ENCODE data around the gene KIF13A. TPM values are rescaled to one million over a fixed set of nuclear protein-coding genes. Genes with fewer than 3 reads are reported as not detected.

The KIF13A gene
- total and polyA plus RNA-seq, 2 donors from 2014 or later = 12.6 to 35.9 TPM

GRCh38 chr6:17842014-17842776, 145.2 kb downstream of the KIF13A start:
- FAIRE-seq (no peak), DNase-seq (no peak)
- H3K27ac ChIP-seq (ENCODE audit: low read depth in 2 of 2, low read length in 2 of 2) = no peak overlapping the region
- intact Hi-C loops (cut with DNase I) = no loop called here
- no peaks in the 10 kb centered on the region for H3K9me3 ChIP-seq (ENCODE audit: control insufficient read depth in 2 of 3, insufficient read depth in 1 of 3, low read length in 3 of 3)
- TF ChIP-seq CTCF (IDR thresholded peaks at IDR 0.05; ENCODE audit: borderline replicate concordance, extremely low read depth, insufficient read depth) = no peak
- H3K4me1 ChIP-seq (ENCODE audit: control insufficient read depth in 2 of 3, insufficient read depth in 2 of 3, low read depth in 1 of 3, low read length in 3 of 3) = no peaks in the 10 kb centered on the region
- H3K4me3 ChIP-seq (ENCODE audit: low read length in 3 of 3) = no peak overlapping the region
- no peak overlapping the region for H3K9ac ChIP-seq (ENCODE audit: low read length in 3 of 3)
- no peaks in the 10 kb centered on the region for H3K27me3 ChIP-seq (ENCODE audit: control insufficient read depth, insufficient read depth, low read length)
- H3K36me3 ChIP-seq (ENCODE audit: control insufficient read depth in 2 of 3, insufficient read depth in 3 of 3, low read length in 3 of 3) = peaks cover 0 to 2% (median 2%) of the 10 kb centered on the region in 3 donors

GRCh38 chr6:17839513-17840223, 147.8 kb downstream of the KIF13A start:
- no peak overlapping the region for H3K9ac ChIP-seq (ENCODE audit: low read length in 3 of 3)
- peaks cover 2 to 10% (median 7%) of the 10 kb centered on the region in 3 donors for H3K36me3 ChIP-seq (ENCODE audit: control insufficient read depth in 2 of 3, insufficient read depth in 3 of 3, low read length in 3 of 3)
- FAIRE-seq (no peak), DNase-seq (no peak)
- no peak for TF ChIP-seq CTCF (IDR thresholded peaks at IDR 0.05; ENCODE audit: borderline replicate concordance, extremely low read depth, insufficient read depth)
- no peak overlapping the region for H3K27ac ChIP-seq (ENCODE audit: low read depth in 2 of 2, low read length in 2 of 2)
- H3K4me1 ChIP-seq (ENCODE audit: control insufficient read depth in 2 of 3, insufficient read depth in 2 of 3, low read depth in 1 of 3, low read length in 3 of 3) = no peaks in the 10 kb centered on the region
- no peak overlapping the region for H3K4me3 ChIP-seq (ENCODE audit: low read length in 3 of 3)
- intact Hi-C loops (cut with DNase I) = no loop called here
- no peaks in the 10 kb centered on the region for H3K9me3 ChIP-seq (ENCODE audit: control insufficient read depth in 2 of 3, insufficient read depth in 1 of 3, low read length in 3 of 3)
- H3K27me3 ChIP-seq (ENCODE audit: control insufficient read depth, insufficient read depth, low read length) = no peaks in the 10 kb centered on the region

- no peak for FAIRE-seq
These were observed 151.1 kb downstream of the KIF13A start for GRCh38 chr6:17836293-17836692.

More at GRCh38 chr6:17836293-17836692, 151.1 kb downstream of the KIF13A start:
- no peak for DNase-seq
- intact Hi-C loops (cut with DNase I) = no loop called here
- no peak overlapping the region for H3K9ac ChIP-seq (ENCODE audit: low read length in 3 of 3)
- peaks cover 2 to 10% (median 7%) of the 10 kb centered on the region in 3 donors for H3K36me3 ChIP-seq (ENCODE audit: control insufficient read depth in 2 of 3, insufficient read depth in 3 of 3, low read length in 3 of 3)
- H3K4me3 ChIP-seq (ENCODE audit: low read length in 3 of 3) = no peak overlapping the region
- no peaks in the 10 kb centered on the region for H3K9me3 ChIP-seq (ENCODE audit: control insufficient read depth in 2 of 3, insufficient read depth in 1 of 3, low read length in 3 of 3)
- no peaks in the 10 kb centered on the region for H3K27me3 ChIP-seq (ENCODE audit: control insufficient read depth, insufficient read depth, low read length)
- TF ChIP-seq CTCF (IDR thresholded peaks at IDR 0.05; ENCODE audit: borderline replicate concordance, extremely low read depth, insufficient read depth) = no peak
- no peaks in the 10 kb centered on the region for H3K4me1 ChIP-seq (ENCODE audit: control insufficient read depth in 2 of 3, insufficient read depth in 2 of 3, low read depth in 1 of 3, low read length in 3 of 3)
- no peak overlapping the region for H3K27ac ChIP-seq (ENCODE audit: low read depth in 2 of 2, low read length in 2 of 2)

All from kidney (tissue), 14 donors.